GM08714 (cell line): ENCODE data around the gene SDK1.

ENCODE experiments used
- H3K4me3 ChIP-seq: fragments of 200-500 bp; sonication (Bioruptor generic); 2 replicates; pipeline ENCODE4 v1.5.1; 2014; ENCODE audit warnings: mild to moderate bottlenecking, low read length, inconsistent platforms
- ZNF274 ChIP-seq: IDR thresholded peaks from 2 replicates; pipeline ENCODE4 v1.6.1; 2012; ENCODE audit warnings: mild to moderate bottlenecking, low read depth, low read length

The SDK1 gene

GRCh38 chr7:4218481-4218880 is 917.4 kb downstream of the SDK1 start:
- no peak overlapping the region for H3K4me3 ChIP-seq
- TF ChIP-seq ZNF274, result no peak

- no peak for TF ChIP-seq ZNF274
- H3K4me3 ChIP-seq, result no peak overlapping the region
These were observed 919.0 kb downstream of the SDK1 start for GRCh38 chr7:4220011-4220410.

DNA sequence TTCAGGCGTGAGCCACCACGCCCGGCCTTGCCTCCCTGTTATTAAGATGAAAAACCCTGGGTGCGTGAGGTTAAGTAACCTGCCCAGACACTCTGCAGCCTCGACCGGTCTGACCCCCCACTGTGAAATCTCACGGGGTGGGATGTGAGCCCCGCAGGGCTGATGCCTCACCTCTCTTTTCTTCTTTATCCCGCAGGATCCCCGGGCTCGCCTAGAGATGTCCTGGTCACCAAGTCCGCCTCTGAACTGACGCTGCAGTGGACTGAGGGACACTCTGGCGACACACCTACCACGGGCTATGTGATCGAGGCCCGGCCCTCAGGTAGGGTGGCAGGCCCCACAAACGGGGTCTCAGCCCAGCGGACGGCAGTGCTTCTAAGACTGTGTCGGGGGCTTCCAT is 920.0 kb downstream of the SDK1 start:
- TF ChIP-seq ZNF274, result no peak
- no peak overlapping the region for H3K4me3 ChIP-seq

GRCh38 chr7:4222676-4223075 is 921.6 kb downstream of the SDK1 start:
- H3K4me3 ChIP-seq, result no peak overlapping the region
- TF ChIP-seq ZNF274, result no peak

DNA sequence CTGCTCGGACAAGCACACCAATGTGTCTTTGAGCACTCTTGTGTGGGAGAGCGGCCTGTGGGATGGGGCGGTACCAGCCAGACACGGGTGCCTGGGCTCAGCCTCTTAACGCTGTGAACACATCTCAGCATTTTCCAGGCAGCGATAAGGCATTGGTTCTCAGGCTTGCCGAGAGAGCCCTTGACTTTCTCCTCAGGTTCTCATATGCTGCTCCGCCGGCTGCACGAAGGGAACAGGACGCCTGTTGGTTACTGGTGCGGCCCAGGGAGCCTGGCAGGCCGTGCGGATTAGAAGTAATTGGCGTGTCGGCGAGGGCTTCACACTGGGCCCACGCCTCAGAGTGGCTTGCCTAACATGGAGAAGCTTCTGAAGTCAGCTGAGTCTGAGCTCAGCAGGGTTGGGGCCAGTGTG is 924.3 kb downstream of the SDK1 start:
- no peak overlapping the region for H3K4me3 ChIP-seq
- TF ChIP-seq ZNF274, result no peak

GRCh38 chr7:4225881-4226523 is 925.0 kb downstream of the SDK1 start:
- no peak overlapping the region for H3K4me3 ChIP-seq
- no peak for TF ChIP-seq ZNF274

DNA sequence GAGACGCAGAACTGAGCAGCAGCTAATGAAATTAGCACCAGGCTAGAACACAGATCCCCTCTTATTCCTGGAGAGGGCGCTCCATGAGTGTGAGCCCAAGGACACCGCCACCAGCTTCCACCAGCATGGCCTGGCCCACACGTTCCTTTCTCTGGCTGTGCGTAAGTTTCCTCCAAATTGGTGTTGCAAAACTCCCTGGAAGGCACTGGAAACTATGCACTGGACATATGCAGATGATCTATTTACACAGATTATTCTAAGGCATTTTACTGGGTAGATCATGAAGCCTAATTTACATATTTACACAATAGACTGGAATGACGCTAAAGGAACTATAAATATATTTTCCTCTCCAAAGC is 925.5 kb downstream of the SDK1 start:
- H3K4me3 ChIP-seq, result no peak overlapping the region
- no peak for TF ChIP-seq ZNF274

GRCh38 chr7:4227105-4228010 is 926.3 kb downstream of the SDK1 start:
- TF ChIP-seq ZNF274, result no peak
- H3K4me3 ChIP-seq, result no peak overlapping the region

DNA sequence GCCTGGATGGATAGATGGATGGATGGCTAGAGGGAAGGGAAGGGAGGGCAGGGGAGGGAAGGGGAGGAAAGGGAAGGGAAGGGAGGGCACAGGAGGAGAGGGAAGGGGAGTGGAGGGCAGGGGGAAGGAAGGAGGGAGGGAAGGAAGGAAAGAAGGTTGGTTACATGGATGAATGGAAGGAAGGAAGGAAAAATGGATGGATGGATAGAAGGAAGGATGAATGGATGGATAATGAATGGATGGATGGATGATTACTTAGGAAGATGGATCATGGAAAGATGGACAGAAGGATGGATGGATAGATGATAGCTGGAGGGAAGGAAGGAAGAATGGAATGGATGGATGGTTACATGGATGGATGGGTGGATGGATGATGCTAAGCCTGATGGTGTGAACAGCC is 929.3 kb downstream of the SDK1 start:
- no peak for TF ChIP-seq ZNF274
- no peak overlapping the region for H3K4me3 ChIP-seq

DNA sequence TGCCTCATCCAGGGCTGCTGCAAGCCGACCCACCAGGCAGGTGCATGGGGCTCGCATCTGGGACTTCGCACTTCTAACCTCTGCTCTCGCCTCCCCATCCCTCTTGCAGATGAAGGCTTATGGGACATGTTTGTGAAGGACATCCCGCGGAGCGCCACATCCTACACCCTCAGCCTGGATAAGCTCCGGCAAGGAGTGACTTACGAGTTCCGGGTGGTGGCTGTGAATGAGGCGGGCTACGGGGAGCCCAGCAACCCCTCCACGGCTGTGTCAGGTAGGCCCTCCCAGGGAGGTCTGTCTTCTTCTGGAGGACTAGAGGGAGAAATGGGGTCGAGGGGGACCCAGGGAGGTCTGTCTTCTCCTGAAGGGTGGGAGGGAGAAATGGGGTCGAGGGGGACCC is 932.1 kb downstream of the SDK1 start:
- TF ChIP-seq ZNF274, result no peak
- no peak overlapping the region for H3K4me3 ChIP-seq

- no peak overlapping the region for H3K4me3 ChIP-seq
- no peak for TF ChIP-seq ZNF274
These were observed 932.8 kb downstream of the SDK1 start for GRCh38 chr7:4233621-4234497.

- TF ChIP-seq ZNF274, result no peak
- H3K4me3 ChIP-seq, result no peak overlapping the region
These were observed 933.4 kb downstream of the SDK1 start for GRCh38 chr7:4234498-4234855.

DNA sequence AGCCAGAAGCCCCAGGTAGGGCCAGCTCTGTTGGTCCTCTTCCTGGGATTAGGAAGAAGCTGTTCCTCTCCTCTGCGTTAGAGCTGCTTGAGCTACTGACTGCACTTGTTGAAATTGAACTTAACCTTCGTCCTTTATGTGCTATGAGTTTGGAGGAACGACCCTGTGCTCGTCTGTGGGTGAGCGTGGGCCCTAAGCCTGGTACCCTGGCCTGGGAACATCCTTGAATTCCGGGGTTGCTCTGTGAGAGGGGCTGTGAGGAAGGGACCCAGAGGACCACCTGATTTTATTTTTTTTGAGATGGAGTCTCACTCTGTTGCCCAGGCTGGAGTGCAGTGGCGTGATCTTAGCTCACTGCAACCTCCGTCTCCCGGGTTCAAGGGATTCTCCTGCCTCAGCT is 933.8 kb downstream of the SDK1 start:
- H3K4me3 ChIP-seq, result no peak overlapping the region
- no peak for TF ChIP-seq ZNF274

DNA sequence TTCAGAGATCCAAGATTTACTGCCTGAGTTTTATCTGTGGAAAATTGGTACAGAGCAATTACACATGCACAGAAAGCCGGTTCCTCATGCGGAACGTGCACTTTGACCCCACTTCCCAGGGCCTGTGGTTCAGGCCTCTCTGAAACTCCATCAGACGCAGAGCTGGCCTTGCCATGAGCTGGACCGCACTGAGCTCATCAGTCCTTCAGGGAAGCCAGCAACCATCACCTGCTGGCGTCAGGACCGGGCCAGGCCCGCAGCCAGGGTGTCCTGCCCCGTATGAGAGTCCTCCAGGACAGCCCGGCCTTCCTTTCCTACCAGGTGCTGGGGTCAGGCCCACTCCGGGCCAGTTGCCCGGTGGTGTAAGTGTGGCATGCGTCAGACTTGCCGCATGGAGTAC is 934.5 kb downstream of the SDK1 start:
- TF ChIP-seq ZNF274, result no peak
- H3K4me3 ChIP-seq, result no peak overlapping the region
